Stomach (tissue), 4 donors: ENCODE results near the gene ZNF436.

Experiments used
- CTCF ChIP-seq, 7 experiments: fragments of 450-650 bp in 4 of 7; fragments of 200-600 bp in 3 of 7; sonication (generic) in 3 of 7; IDR thresholded peaks; one replicate each; pipeline ENCODE4 v1.5.1; 2016 to 2019; ENCODE audit warnings: antibody characterized with exemption in 7 of 7, control low read depth in 2 of 7, mild to moderate bottlenecking in 1 of 7
- EP300 ChIP-seq: sonication (generic); formaldehyde crosslinking; IDR thresholded peaks from one replicate; pipeline ENCODE4 v1.6.1; 2017; ENCODE audit warnings: antibody characterized with exemption
- POLR2AphosphoS5 ChIP-seq, 3 donors: sonication (generic); formaldehyde crosslinking; IDR thresholded peaks; one replicate each; pipeline ENCODE4 v1.6.1; 2016; ENCODE audit warnings: antibody characterized with exemption in 3 of 3

- TF ChIP-seq POLR2AphosphoS5 (IDR thresholded peaks at IDR 0.05): no peak
- TF ChIP-seq EP300: no peak
- no peak for TF ChIP-seq CTCF (IDR thresholded peaks at IDR 0.05)
Observed at GRCh38 chr1:23417570-23417969, 47.9 kb upstream of the ZNF436 start.
